ENCODE data around the gene MLYCD.

GRCh38 chr16:83937922-83938885 lies 39.3 kb downstream of the MLYCD start:
- TF ChIP-seq, protein P1, sequence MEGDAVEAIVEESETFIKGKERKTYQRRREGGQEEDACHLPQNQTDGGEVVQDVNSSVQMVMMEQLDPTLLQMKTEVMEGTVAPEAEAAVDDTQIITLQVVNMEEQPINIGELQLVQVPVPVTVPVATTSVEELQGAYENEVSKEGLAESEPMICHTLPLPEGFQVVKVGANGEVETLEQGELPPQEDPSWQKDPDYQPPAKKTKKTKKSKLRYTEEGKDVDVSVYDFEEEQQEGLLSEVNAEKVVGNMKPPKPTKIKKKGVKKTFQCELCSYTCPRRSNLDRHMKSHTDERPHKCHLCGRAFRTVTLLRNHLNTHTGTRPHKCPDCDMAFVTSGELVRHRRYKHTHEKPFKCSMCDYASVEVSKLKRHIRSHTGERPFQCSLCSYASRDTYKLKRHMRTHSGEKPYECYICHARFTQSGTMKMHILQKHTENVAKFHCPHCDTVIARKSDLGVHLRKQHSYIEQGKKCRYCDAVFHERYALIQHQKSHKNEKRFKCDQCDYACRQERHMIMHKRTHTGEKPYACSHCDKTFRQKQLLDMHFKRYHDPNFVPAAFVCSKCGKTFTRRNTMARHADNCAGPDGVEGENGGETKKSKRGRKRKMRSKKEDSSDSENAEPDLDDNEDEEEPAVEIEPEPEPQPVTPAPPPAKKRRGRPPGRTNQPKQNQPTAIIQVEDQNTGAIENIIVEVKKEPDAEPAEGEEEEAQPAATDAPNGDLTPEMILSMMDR (IDR thresholded peaks at IDR 0.05; ENCODE audit: low read depth, low read length, poor library complexity, severe bottlenecking), result no peak
- TF ChIP-seq EZH2phosphoT487 (IDR thresholded peaks at IDR 0.05; ENCODE audit: borderline replicate concordance, low read length), result no peak

All from DOHH2 (cell line).